Measurements from ENCODE around the gene PTOV1.
A peak's percentile ranks its signal among the peaks of the same experiment; 100 is the strongest.

PTOV1 gene

GRCh38 chr19:49875177-49875576 lies 24.2 kb downstream of the PTOV1 start:
- Histone ChIP-seq H3K9me3 (ENCODE audit: control insufficient read depth, insufficient read depth, low read depth, low read length) (no peaks in the 10 kb centered on the region), H3K4me3 (ENCODE audit: low read depth, low read length) (peak overlapping the region; percentile 79; the same call in 1 of the 2 replicates), H3K4me1 (ENCODE audit: control insufficient read depth, insufficient read depth, low read length) (peaks cover 12% of the 10 kb centered on the region), H3K36me3 (ENCODE audit: control insufficient read depth in 2 of 2, insufficient read depth in 1 of 2, low read length in 2 of 2) (peaks cover 3 to 38% of the 10 kb centered on the region in 2 experiments; a peak in 2 of 3 replicates), H3K27ac (ENCODE audit: extremely low read depth, low read depth, low read length) (peak overlapping the region; percentile 94)
- POLR2A ChIA-PET = interaction anchor here (1.2 to 4.8 kb wide), 5 partner anchors 10 to 54 kb away, joined by 3 to 41 read pairs (median 10); partner anchors contain the start of genes ATF5, NUP62 and PTOV1
- CTCF ChIA-PET = interaction anchor here (0.6 kb wide), 1 partner anchor 60 kb away, joined by 3 read pairs; no protein-coding TSS in a partner anchor
- peak; percentile 75; the same call in 1 of the 2 replicates for TF ChIP-seq ZNF768 (tag by site-specific recombination; IDR thresholded peaks at IDR 0.05)
- TF ChIP-seq KLF9 (tag by site-specific recombination; IDR thresholded peaks at IDR 0.05; ENCODE audit: low read depth) = no peak
- TF ChIP-seq ZNF707 (tag by site-specific recombination; IDR thresholded peaks at IDR 0.05) = no peak
- TF ChIP-seq ZNF18 (tag by site-specific recombination; IDR thresholded peaks at IDR 0.05) = no peak

- Histone ChIP-seq H3K4me3 (ENCODE audit: low read depth, low read length) (peak overlapping the region; percentile 79), H3K4me1 (ENCODE audit: control insufficient read depth, insufficient read depth, low read length) (peaks cover 9% of the 10 kb centered on the region), H3K9me3 (ENCODE audit: control insufficient read depth, insufficient read depth, low read depth, low read length) (no peaks in the 10 kb centered on the region), H3K27ac (ENCODE audit: extremely low read depth, low read depth, low read length) (peak overlapping the region; percentile 94), H3K36me3 (ENCODE audit: control insufficient read depth in 2 of 2, insufficient read depth in 1 of 2, low read length in 2 of 2) (peaks cover 3 to 43% of the 10 kb centered on the region in 2 experiments; a peak in 2 of 3 replicates)
- ChIA-PET POLR2A (interaction anchor here (0.7 to 4.8 kb wide), 14 partner anchors 8 to 235 kb away, joined by 3 to 41 read pairs (median 6); partner anchors contain the start of genes ATF5, FUZ, NUP62 and PNKP), CTCF (interaction anchor here (0.6 kb wide), 2 partner anchors 59 to 271 kb away, joined by 3 read pairs; no protein-coding TSS in a partner anchor)
- TF ChIP-seq ZNF391 (tag by site-specific recombination; IDR thresholded peaks at IDR 0.05; ENCODE audit: borderline replicate concordance, low read depth) (no peak), BCL11B (tag by site-specific recombination; IDR thresholded peaks at IDR 0.05; ENCODE audit: low read depth) (no peak), ZNF423 (tag by site-specific recombination; IDR thresholded peaks at IDR 0.05) (no peak), HOXD13 (CRISPR knock-in tag; IDR thresholded peaks at IDR 0.05; ENCODE audit: borderline replicate concordance) (no peak), ZNF585B (tag by site-specific recombination; IDR thresholded peaks at IDR 0.05) (no peak), PRDM4 (tag by site-specific recombination; IDR thresholded peaks at IDR 0.05) (no peak), ZNF510 (tag by site-specific recombination; IDR thresholded peaks at IDR 0.05; ENCODE audit: insufficient replicate concordance) (no peak), ZNF366 (tag by site-specific recombination; conservative IDR thresholded peaks at IDR 0.05) (peak; percentile 53; the same call in 1 of the 2 replicates), ZNF169 (tag by site-specific recombination; IDR thresholded peaks at IDR 0.05) (no peak), KLF9 (tag by site-specific recombination; IDR thresholded peaks at IDR 0.05; ENCODE audit: low read depth) (no peak), ZNF704 (tag by site-specific recombination; IDR thresholded peaks at IDR 0.05) (no peak), ZNF777 (tag by site-specific recombination; IDR thresholded peaks at IDR 0.05; ENCODE audit: borderline replicate concordance) (no peak), ZNF184 (tag by site-specific recombination; IDR thresholded peaks at IDR 0.05) (no peak), YY1 (tag by site-specific recombination; IDR thresholded peaks at IDR 0.05) (no peak), ZNF701 (tag by site-specific recombination; IDR thresholded peaks at IDR 0.05) (no peak), ZNF600 (tag by site-specific recombination; IDR thresholded peaks at IDR 0.05) (no peak), PRDM10 (tag by site-specific recombination; IDR thresholded peaks at IDR 0.05) (peak; percentile 91), ZNF544 (tag by site-specific recombination; IDR thresholded peaks at IDR 0.05) (no peak), IKZF3 (tag by site-specific recombination; IDR thresholded peaks at IDR 0.05) (peak; percentile 7; the same call in 1 of the 2 replicates), ZBTB8A (tag by site-specific recombination; IDR thresholded peaks at IDR 0.05) (peak; percentile 100), ZNF488 (tag by site-specific recombination; IDR thresholded peaks at IDR 0.05) (no peak), ZNF501 (tag by site-specific recombination; IDR thresholded peaks at IDR 0.05) (no peak)
Observed at GRCh38 chr19:49875857-49876421, 25.0 kb downstream of the PTOV1 start.

All from HEK293 (cell line).